ENCODE measurements around the gene PRAMEF14.
"Not testable (repeated sequence)": the region's sequence is repeated elsewhere in the genome, so short reads cannot be mapped to it uniquely, and the experiment has no call there.

- not testable (repeated sequence) for TF ChIP-seq CTCF (IDR thresholded peaks at IDR 0.05; ENCODE audit: insufficient read depth, low read length, poor library complexity, severe bottlenecking); EZH2phosphoT487 (conservative IDR thresholded peaks at IDR 0.05; ENCODE audit: low read length)
These were observed 4.4 kb downstream of the PRAMEF14 start for GRCh38 chr1:13342496-13342895.
